ENCODE data around the gene GFOD2.

The GFOD2 gene

GRCh38 chr16:67736858-67737257 is 17.7 kb upstream of the GFOD2 start:
- H3K4me1 ChIP-seq (ENCODE audit: insufficient read depth, low read length, poor library complexity, severe bottlenecking) = no peaks in the 10 kb centered on the region
- no peak for TF ChIP-seq EZH2phosphoT487 (IDR thresholded peaks at IDR 0.05; ENCODE audit: borderline replicate concordance)
- TF ChIP-seq CTCF (conservative IDR thresholded peaks at IDR 0.05; ENCODE audit: low read length) = no peak
- H3F3A ChIP-seq (ENCODE audit: low read depth) = no peaks in the 10 kb centered on the region
- H4K20me1 ChIP-seq (ENCODE audit: insufficient read depth, low read length, poor library complexity, severe bottlenecking) = no peaks in the 10 kb centered on the region
- H3K36me3 ChIP-seq (ENCODE audit: insufficient read depth, low read length) = peaks cover 49% of the 10 kb centered on the region; the same call in 1 of the 2 replicates
- no peak overlapping the region for H3K9ac ChIP-seq (ENCODE audit: low read depth, low read length, poor library complexity, severe bottlenecking)
- H3K4me3 ChIP-seq (ENCODE audit: low read length, poor library complexity, severe bottlenecking) = no peak overlapping the region
- H2AFZ ChIP-seq (ENCODE audit: low read length) = no peak overlapping the region
- H3K9me3 ChIP-seq (ENCODE audit: insufficient read depth, low read depth, low read length) = no peaks in the 10 kb centered on the region
- no peak overlapping the region for H3K4me2 ChIP-seq (ENCODE audit: low read depth, low read length, poor library complexity, severe bottlenecking)
- no peaks in the 10 kb centered on the region for H3K79me2 ChIP-seq (ENCODE audit: insufficient read depth, low read length)
- no peaks in the 10 kb centered on the region for H3K27me3 ChIP-seq (ENCODE audit: insufficient read depth, low read length, poor library complexity, severe bottlenecking)
- no peaks in the 10 kb centered on the region for H3K9me2 ChIP-seq (replicated peaks; ENCODE audit: low read depth, low read length)

GRCh38 chr16:67734731-67735201 is 15.7 kb upstream of the GFOD2 start:
- TF ChIP-seq EZH2phosphoT487 (IDR thresholded peaks at IDR 0.05; ENCODE audit: borderline replicate concordance) = no peak
- no peak for TF ChIP-seq CTCF (conservative IDR thresholded peaks at IDR 0.05; ENCODE audit: low read length)
- Histone ChIP-seq H4K20me1 (ENCODE audit: insufficient read depth, low read length, poor library complexity, severe bottlenecking) (no peaks in the 10 kb centered on the region), H3K9ac (ENCODE audit: low read depth, low read length, poor library complexity, severe bottlenecking) (no peak overlapping the region), H3K9me2 (replicated peaks; ENCODE audit: low read depth, low read length) (no peaks in the 10 kb centered on the region), H2AFZ (ENCODE audit: low read length) (no peak overlapping the region), H3K27me3 (ENCODE audit: insufficient read depth, low read length, poor library complexity, severe bottlenecking) (no peaks in the 10 kb centered on the region), H3F3A (ENCODE audit: low read depth) (no peaks in the 10 kb centered on the region), H3K4me1 (ENCODE audit: insufficient read depth, low read length, poor library complexity, severe bottlenecking) (no peaks in the 10 kb centered on the region), H3K36me3 (ENCODE audit: insufficient read depth, low read length) (peaks cover 54% of the 10 kb centered on the region; the same call in 1 of the 2 replicates), H3K79me2 (ENCODE audit: insufficient read depth, low read length) (no peaks in the 10 kb centered on the region), H3K9me3 (ENCODE audit: insufficient read depth, low read depth, low read length) (no peaks in the 10 kb centered on the region), H3K4me3 (ENCODE audit: low read length, poor library complexity, severe bottlenecking) (no peak overlapping the region), H3K4me2 (ENCODE audit: low read depth, low read length, poor library complexity, severe bottlenecking) (no peak overlapping the region)

- Histone ChIP-seq H3K4me1 (ENCODE audit: insufficient read depth, low read length, poor library complexity, severe bottlenecking) (no peaks in the 10 kb centered on the region), H3K4me3 (ENCODE audit: low read length, poor library complexity, severe bottlenecking) (no peak overlapping the region), H3K4me2 (ENCODE audit: low read depth, low read length, poor library complexity, severe bottlenecking) (no peak overlapping the region), H3F3A (ENCODE audit: low read depth) (no peaks in the 10 kb centered on the region), H4K20me1 (ENCODE audit: insufficient read depth, low read length, poor library complexity, severe bottlenecking) (no peaks in the 10 kb centered on the region), H3K9ac (ENCODE audit: low read depth, low read length, poor library complexity, severe bottlenecking) (no peak overlapping the region), H3K9me2 (replicated peaks; ENCODE audit: low read depth, low read length) (no peaks in the 10 kb centered on the region), H3K79me2 (ENCODE audit: insufficient read depth, low read length) (no peaks in the 10 kb centered on the region), H3K36me3 (ENCODE audit: insufficient read depth, low read length) (peaks cover 54% of the 10 kb centered on the region; the same call in 1 of the 2 replicates), H3K27me3 (ENCODE audit: insufficient read depth, low read length, poor library complexity, severe bottlenecking) (no peaks in the 10 kb centered on the region), H2AFZ (ENCODE audit: low read length) (no peak overlapping the region), H3K9me3 (ENCODE audit: insufficient read depth, low read depth, low read length) (no peaks in the 10 kb centered on the region)
- TF ChIP-seq EZH2phosphoT487 (IDR thresholded peaks at IDR 0.05; ENCODE audit: borderline replicate concordance) = no peak
- TF ChIP-seq CTCF (conservative IDR thresholded peaks at IDR 0.05; ENCODE audit: low read length) = no peak
Observed at GRCh38 chr16:67733734-67734470, 14.8 kb upstream of the GFOD2 start.

All from Loucy (cell line).